Loucy (cell line): ENCODE data around the gene CDRT4.

Experiments
- H2AFZ ChIP-seq: fragments of 200-600 bp; sonication (generic); 2 replicates; pipeline ENCODE4 v1.6.0; 2016; ENCODE audit warnings: antibody characterized with exemption, mild to moderate bottlenecking, low read length, moderate library complexity
- H3F3A ChIP-seq: fragments of 200-600 bp; 2 replicates; pipeline ENCODE4 v1.6.0; 2016; ENCODE audit warnings: antibody characterized with exemption, low read depth, mild to moderate bottlenecking
- H3K27me3 ChIP-seq: fragments of 200-600 bp; sonication (generic); 2 replicates; pipeline ENCODE4 v1.6.1; 2014; ENCODE audit warnings: low read length, mild to moderate bottlenecking; ENCODE audit not compliant: insufficient read depth, poor library complexity, severe bottlenecking
- H3K36me3 ChIP-seq: fragments of 200-600 bp; sonication (generic); 2 replicates; pipeline ENCODE4 v1.6.1; 2016; ENCODE audit warnings: low read length; ENCODE audit not compliant: insufficient read depth
- H3K4me1 ChIP-seq: fragments of 200-600 bp; sonication (generic); 2 replicates; pipeline ENCODE4 v1.5.1; 2014; ENCODE audit warnings: low read length, mild to moderate bottlenecking; ENCODE audit not compliant: insufficient read depth, poor library complexity, severe bottlenecking
- H3K4me2 ChIP-seq: fragments of 200-600 bp; sonication (generic); 2 replicates; pipeline ENCODE4 v1.6.0; 2014; ENCODE audit warnings: antibody characterized with exemption, low read length, low read depth, mild to moderate bottlenecking; ENCODE audit not compliant: poor library complexity, severe bottlenecking
- H3K4me3 ChIP-seq: fragments of 200-600 bp; sonication (generic); 2 replicates; pipeline ENCODE4 v1.5.1; 2014; ENCODE audit warnings: low read length, mild to moderate bottlenecking, mixed read lengths; ENCODE audit not compliant: poor library complexity, severe bottlenecking
- H3K79me2 ChIP-seq: fragments of 200-600 bp; sonication (generic); 2 replicates; pipeline ENCODE4 v1.6.1; 2014; ENCODE audit warnings: low read length; ENCODE audit not compliant: insufficient read depth
- H3K9ac ChIP-seq: fragments of 200-600 bp; sonication (generic); 2 replicates; pipeline ENCODE4 v1.6.0; 2014; ENCODE audit warnings: mild to moderate bottlenecking, low read depth, low read length, moderate library complexity; ENCODE audit not compliant: poor library complexity, severe bottlenecking
- H3K9me2 ChIP-seq: fragments of 200-600 bp; sonication (generic); replicated peaks from 2 replicates; pipeline ENCODE4 v1.6.1; 2016; ENCODE audit warnings: low read depth, low read length, mixed read lengths
- H3K9me3 ChIP-seq: fragments of 200-600 bp; sonication (generic); 2 replicates; pipeline ENCODE4 v1.6.1; 2014; ENCODE audit warnings: mild to moderate bottlenecking, antibody characterized with exemption, low read length, low read depth; ENCODE audit not compliant: insufficient read depth
- H4K20me1 ChIP-seq: fragments of 200-600 bp; sonication (generic); 2 replicates; pipeline ENCODE4 v1.6.0; 2014; ENCODE audit warnings: antibody characterized with exemption, low read length, mild to moderate bottlenecking; ENCODE audit not compliant: insufficient read depth, poor library complexity, severe bottlenecking
- CTCF ChIP-seq: fragments of 200-600 bp; sonication (generic); conservative IDR thresholded peaks from 2 replicates; pipeline ENCODE4 v1.5.1; 2014; ENCODE audit warnings: mild to moderate bottlenecking, antibody characterized with exemption, low read length
- EZH2phosphoT487 ChIP-seq: fragments of 200-600 bp; IDR thresholded peaks from 2 replicates; pipeline ENCODE4 v1.6.1; 2018; ENCODE audit warnings: antibody characterized with exemption, mild to moderate bottlenecking, moderate library complexity, borderline replicate concordance

CDRT4 gene

GRCh38 chr17:15456496-15456895 is 10.9 kb downstream of the CDRT4 start:
- no peak overlapping the region for H2AFZ ChIP-seq
- H3K4me1 ChIP-seq = no peaks in the 10 kb centered on the region

GRCh38 chr17:15454346-15454745 is 13.1 kb downstream of the CDRT4 start:
- no peak overlapping the region for H3K4me3 ChIP-seq
- TF ChIP-seq EZH2phosphoT487 = no peak
- no peaks in the 10 kb centered on the region for H3K4me1 ChIP-seq
- no peak overlapping the region for H3K4me2 ChIP-seq
- H3F3A ChIP-seq = no peaks in the 10 kb centered on the region
- H3K9me2 ChIP-seq = no peaks in the 10 kb centered on the region
- no peaks in the 10 kb centered on the region for H3K27me3 ChIP-seq
- no peaks in the 10 kb centered on the region for H3K36me3 ChIP-seq
- H3K9me3 ChIP-seq = no peaks in the 10 kb centered on the region
- H2AFZ ChIP-seq = no peak overlapping the region
- H3K9ac ChIP-seq = no peak overlapping the region
- H3K79me2 ChIP-seq = no peaks in the 10 kb centered on the region
- no peaks in the 10 kb centered on the region for H4K20me1 ChIP-seq

More at GRCh38 chr17:15456496-15456895, 10.9 kb downstream of the CDRT4 start:
- Histone ChIP-seq H3K79me2 (no peaks in the 10 kb centered on the region), H3K4me3 (no peak overlapping the region), H4K20me1 (no peaks in the 10 kb centered on the region), H3K9me3 (no peaks in the 10 kb centered on the region), H3F3A (no peaks in the 10 kb centered on the region), H3K9me2 (no peaks in the 10 kb centered on the region), H3K9ac (no peak overlapping the region), H3K27me3 (no peaks in the 10 kb centered on the region), H3K36me3 (no peaks in the 10 kb centered on the region), H3K4me2 (no peak overlapping the region)
- TF ChIP-seq CTCF = no peak
- no peak for TF ChIP-seq EZH2phosphoT487

GRCh38 chr17:15453782-15454181 is 13.6 kb downstream of the CDRT4 start:
- Histone ChIP-seq H3K9ac (no peak overlapping the region), H4K20me1 (no peaks in the 10 kb centered on the region), H3K79me2 (no peaks in the 10 kb centered on the region), H3K36me3 (no peaks in the 10 kb centered on the region), H2AFZ (no peak overlapping the region), H3K9me3 (no peaks in the 10 kb centered on the region), H3K9me2 (no peaks in the 10 kb centered on the region), H3F3A (no peaks in the 10 kb centered on the region), H3K27me3 (no peaks in the 10 kb centered on the region), H3K4me1 (no peaks in the 10 kb centered on the region), H3K4me2 (no peak overlapping the region), H3K4me3 (no peak overlapping the region)
- no peak for TF ChIP-seq EZH2phosphoT487
- no peak for TF ChIP-seq CTCF

GRCh38 chr17:15453246-15453645 is 14.2 kb downstream of the CDRT4 start:
- Histone ChIP-seq H3K9me3 (no peaks in the 10 kb centered on the region), H3K79me2 (no peaks in the 10 kb centered on the region), H3F3A (no peaks in the 10 kb centered on the region), H4K20me1 (no peaks in the 10 kb centered on the region), H2AFZ (no peak overlapping the region), H3K9ac (no peak overlapping the region), H3K4me1 (no peaks in the 10 kb centered on the region), H3K4me3 (no peak overlapping the region), H3K36me3 (no peaks in the 10 kb centered on the region), H3K4me2 (no peak overlapping the region), H3K27me3 (no peaks in the 10 kb centered on the region), H3K9me2 (no peaks in the 10 kb centered on the region)
- TF ChIP-seq EZH2phosphoT487 = no peak
